Measurements from ENCODE around the gene CLPTM1. TPM values are rescaled to one million over a fixed set of nuclear protein-coding genes. Genes with fewer than 3 reads are reported as not detected.

Gene CLPTM1
- total and polyA plus RNA-seq, 9 of the 15 experiments (the other 6 are each of a cell fraction or from before 2014, with no cell fraction given): 0.37 to 96.0 (median 27.5) TPM

DNA sequence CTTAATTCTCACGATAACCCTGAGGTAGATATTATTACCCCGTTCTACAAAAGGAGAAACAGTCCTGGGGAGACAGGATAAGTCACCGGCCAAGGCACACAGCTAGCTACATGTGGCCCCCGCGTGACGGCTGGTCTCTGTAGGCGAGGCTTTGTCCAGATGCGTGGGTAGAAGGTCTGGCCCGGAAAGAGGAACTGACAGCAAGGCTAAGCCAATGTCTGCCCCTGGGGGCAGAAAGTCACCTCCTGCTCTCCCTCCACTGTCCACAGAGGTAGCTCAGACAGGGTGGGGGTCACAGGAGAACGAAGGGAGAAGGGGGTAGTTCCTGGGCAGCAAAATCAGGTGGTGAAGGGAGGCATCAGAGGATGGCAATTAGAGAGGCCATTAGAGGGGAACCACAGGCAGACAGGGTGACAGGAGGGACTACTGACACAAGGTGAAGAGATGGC lies 11.4 kb upstream of the CLPTM1 start (continued):
- TF ChIP-seq NR0B1 (IDR thresholded peaks at IDR 0.05; ENCODE audit: partially characterized antibody) (no peak), POLR2AphosphoS5 (IDR thresholded peaks at IDR 0.05; ENCODE audit: control insufficient read depth, insufficient read depth, low read depth, low read length) (0 out of 2 replicates have a peak, but pooled peaks have one; percentile 33), SMAD2 (IDR thresholded peaks at IDR 0.05; ENCODE audit: low read depth, low read length) (no peak), BACH1 (tag; IDR thresholded peaks at IDR 0.05) (no peak), ZNF224 (CRISPR knock-in tag; IDR thresholded peaks at IDR 0.05) (no peak), KAT7 (CRISPR knock-in tag; IDR thresholded peaks at IDR 0.05; ENCODE audit: borderline replicate concordance) (no peak), HIVEP1 (CRISPR knock-in tag; IDR thresholded peaks at IDR 0.05) (no peak), RBM17 (IDR thresholded peaks at IDR 0.05; ENCODE audit: borderline replicate concordance, low read depth, low read length) (no peak), ZNF184 (CRISPR knock-in tag; IDR thresholded peaks at IDR 0.05) (no peak), SUPT5H (IDR thresholded peaks at IDR 0.05) (peak; percentile 30; the same call in 1 of the 2 replicates), ZBTB49 (CRISPR knock-in tag; IDR thresholded peaks at IDR 0.05; ENCODE audit: borderline replicate concordance) (no peak), XRCC3 (IDR thresholded peaks at IDR 0.05) (no peak), KLF16 (IDR thresholded peaks at IDR 0.05) (peak; percentile 49), ILK (tag; IDR thresholded peaks at IDR 0.05; ENCODE audit: borderline replicate concordance, low read depth) (no peak), ZNF232 (CRISPR knock-in tag; IDR thresholded peaks at IDR 0.05) (no peak), GTF2B (IDR thresholded peaks at IDR 0.05; ENCODE audit: extremely low read depth, insufficient read length) (no peak), CXXC5 (CRISPR knock-in tag; IDR thresholded peaks at IDR 0.05) (peak; percentile 67), ZNF217 (CRISPR knock-in tag; IDR thresholded peaks at IDR 0.05) (no peak)
- TF ChIP-seq, protein P1, sequence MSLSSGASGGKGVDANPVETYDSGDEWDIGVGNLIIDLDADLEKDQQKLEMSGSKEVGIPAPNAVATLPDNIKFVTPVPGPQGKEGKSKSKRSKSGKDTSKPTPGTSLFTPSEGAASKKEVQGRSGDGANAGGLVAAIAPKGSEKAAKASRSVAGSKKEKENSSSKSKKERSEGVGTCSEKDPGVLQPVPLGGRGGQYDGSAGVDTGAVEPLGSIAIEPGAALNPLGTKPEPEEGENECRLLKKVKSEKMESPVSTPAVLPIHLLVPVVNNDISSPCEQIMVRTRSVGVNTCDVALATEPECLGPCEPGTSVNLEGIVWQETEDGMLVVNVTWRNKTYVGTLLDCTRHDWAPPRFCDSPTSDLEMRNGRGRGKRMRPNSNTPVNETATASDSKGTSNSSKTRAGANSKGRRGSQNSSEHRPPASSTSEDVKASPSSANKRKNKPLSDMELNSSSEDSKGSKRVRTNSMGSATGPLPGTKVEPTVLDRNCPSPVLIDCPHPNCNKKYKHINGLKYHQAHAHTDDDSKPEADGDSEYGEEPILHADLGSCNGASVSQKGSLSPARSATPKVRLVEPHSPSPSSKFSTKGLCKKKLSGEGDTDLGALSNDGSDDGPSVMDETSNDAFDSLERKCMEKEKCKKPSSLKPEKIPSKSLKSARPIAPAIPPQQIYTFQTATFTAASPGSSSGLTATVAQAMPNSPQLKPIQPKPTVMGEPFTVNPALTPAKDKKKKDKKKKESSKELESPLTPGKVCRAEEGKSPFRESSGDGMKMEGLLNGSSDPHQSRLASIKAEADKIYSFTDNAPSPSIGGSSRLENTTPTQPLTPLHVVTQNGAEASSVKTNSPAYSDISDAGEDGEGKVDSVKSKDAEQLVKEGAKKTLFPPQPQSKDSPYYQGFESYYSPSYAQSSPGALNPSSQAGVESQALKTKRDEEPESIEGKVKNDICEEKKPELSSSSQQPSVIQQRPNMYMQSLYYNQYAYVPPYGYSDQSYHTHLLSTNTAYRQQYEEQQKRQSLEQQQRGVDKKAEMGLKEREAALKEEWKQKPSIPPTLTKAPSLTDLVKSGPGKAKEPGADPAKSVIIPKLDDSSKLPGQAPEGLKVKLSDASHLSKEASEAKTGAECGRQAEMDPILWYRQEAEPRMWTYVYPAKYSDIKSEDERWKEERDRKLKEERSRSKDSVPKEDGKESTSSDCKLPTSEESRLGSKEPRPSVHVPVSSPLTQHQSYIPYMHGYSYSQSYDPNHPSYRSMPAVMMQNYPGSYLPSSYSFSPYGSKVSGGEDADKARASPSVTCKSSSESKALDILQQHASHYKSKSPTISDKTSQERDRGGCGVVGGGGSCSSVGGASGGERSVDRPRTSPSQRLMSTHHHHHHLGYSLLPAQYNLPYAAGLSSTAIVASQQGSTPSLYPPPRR (CRISPR knock-in tag; IDR thresholded peaks at IDR 0.05; ENCODE audit: borderline replicate concordance): no peak

Data from K562 (cell line).